Lower leg skin (tissue), 3 donors: Measurements from ENCODE around the gene SPRED1.

Experiments
- CTCF ChIP-seq, 3 donors: fragments of 450-650 bp; IDR thresholded peaks; one replicate each; pipeline ENCODE4 v1.5.1; 2016; ENCODE audit warnings: antibody characterized with exemption in 3 of 3, mild to moderate bottlenecking in 3 of 3, moderate library complexity in 2 of 3
- POLR2A ChIP-seq, 2 donors: fragments of 450-650 bp; IDR thresholded peaks; one replicate each; pipeline ENCODE4 v1.6.1; 2016 to 2017; ENCODE audit warnings: antibody characterized with exemption in 2 of 2, mild to moderate bottlenecking in 1 of 2, moderate library complexity in 1 of 2

- TF ChIP-seq CTCF (IDR thresholded peaks at IDR 0.05) (no peak), POLR2A (IDR thresholded peaks at IDR 0.05) (no peak)
Measured at GRCh38 chr15:38227941-38228340, 24.7 kb upstream of the SPRED1 start.
